IPS-18c (cell line): ENCODE data around the gene DLEU7.
A peak's percentile ranks its signal among the peaks of the same experiment; 100 is the strongest.

Source experiments
- H3K4me3 ChIP-seq: 2 replicates; pipeline ENCODE4 v1.7.0; 2013; ENCODE audit warnings: low read depth, mild to moderate bottlenecking, low read length, moderate library complexity; ENCODE audit not compliant: insufficient read depth
- H3K9me3 ChIP-seq: one replicate; pipeline ENCODE4 v1.6.1; 2013; ENCODE audit warnings: mild to moderate bottlenecking, low read length, moderate library complexity; ENCODE audit not compliant: control insufficient read depth, insufficient read depth

DLEU7 gene

GRCh38 chr13:50847501-50847900 lies 4.0 kb upstream of the DLEU7 start:
- Histone ChIP-seq H3K4me3 (no peak overlapping the region), H3K9me3 (no peaks in the 10 kb centered on the region)

GRCh38 chr13:50846861-50847475 lies 3.5 kb upstream of the DLEU7 start:
- Histone ChIP-seq H3K4me3 (no peak overlapping the region), H3K9me3 (no peaks in the 10 kb centered on the region)

- Histone ChIP-seq H3K4me3 (no peak overlapping the region), H3K9me3 (no peaks in the 10 kb centered on the region)
Measured at GRCh38 chr13:50845211-50845610, 1.7 kb upstream of the DLEU7 start.

- H3K9me3 ChIP-seq = no peaks in the 10 kb centered on the region
- peak overlapping the region; percentile 57 for H3K4me3 ChIP-seq
Measured at GRCh38 chr13:50844084-50844875, 788 bp upstream of the DLEU7 start.

- H3K4me3 ChIP-seq = peak overlapping the region; percentile 57
- no peaks in the 10 kb centered on the region for H3K9me3 ChIP-seq
Measured at GRCh38 chr13:50842990-50843256, 569 bp downstream of the DLEU7 start.

GRCh38 chr13:50842251-50842989 lies 1.1 kb downstream of the DLEU7 start:
- Histone ChIP-seq H3K9me3 (no peaks in the 10 kb centered on the region), H3K4me3 (peak overlapping the region; percentile 57)

GRCh38 chr13:50841786-50842185 lies 1.7 kb downstream of the DLEU7 start:
- H3K4me3 ChIP-seq = no peak overlapping the region
- no peaks in the 10 kb centered on the region for H3K9me3 ChIP-seq

- Histone ChIP-seq H3K9me3 (no peaks in the 10 kb centered on the region), H3K4me3 (no peak overlapping the region)
Measured at GRCh38 chr13:50840284-50840683, 3.2 kb downstream of the DLEU7 start.

GRCh38 chr13:50839828-50840227 lies 3.7 kb downstream of the DLEU7 start:
- Histone ChIP-seq H3K4me3 (no peak overlapping the region), H3K9me3 (no peaks in the 10 kb centered on the region)

- H3K9me3 ChIP-seq = no peaks in the 10 kb centered on the region
- H3K4me3 ChIP-seq = no peak overlapping the region
Measured at GRCh38 chr13:50838701-50839100, 4.8 kb downstream of the DLEU7 start.

GRCh38 chr13:50838031-50838430 lies 5.5 kb downstream of the DLEU7 start:
- Histone ChIP-seq H3K9me3 (no peaks in the 10 kb centered on the region), H3K4me3 (no peak overlapping the region)

GRCh38 chr13:50831512-50831911 lies 12.0 kb downstream of the DLEU7 start:
- Histone ChIP-seq H3K9me3 (no peaks in the 10 kb centered on the region), H3K4me3 (no peak overlapping the region)

GRCh38 chr13:50829896-50830295 lies 13.6 kb downstream of the DLEU7 start:
- no peak overlapping the region for H3K4me3 ChIP-seq

GRCh38 chr13:50829226-50829625 lies 14.3 kb downstream of the DLEU7 start:
- Histone ChIP-seq H3K4me3 (no peak overlapping the region), H3K9me3 (no peaks in the 10 kb centered on the region)

More at GRCh38 chr13:50829896-50830295, 13.6 kb downstream of the DLEU7 start:
- H3K9me3 ChIP-seq = no peaks in the 10 kb centered on the region

- H3K4me3 ChIP-seq = no peak overlapping the region
- no peaks in the 10 kb centered on the region for H3K9me3 ChIP-seq
Measured at GRCh38 chr13:50826035-50826434, 17.5 kb downstream of the DLEU7 start.

GRCh38 chr13:50812242-50812641 lies 31.2 kb downstream of the DLEU7 start:
- Histone ChIP-seq H3K9me3 (no peaks in the 10 kb centered on the region), H3K4me3 (no peak overlapping the region)

GRCh38 chr13:50810998-50811397 lies 32.5 kb downstream of the DLEU7 start:
- no peaks in the 10 kb centered on the region for H3K9me3 ChIP-seq
- H3K4me3 ChIP-seq = no peak overlapping the region

- H3K9me3 ChIP-seq = no peaks in the 10 kb centered on the region
- H3K4me3 ChIP-seq = no peak overlapping the region
Measured at GRCh38 chr13:50810468-50810867, 33.0 kb downstream of the DLEU7 start.
